HG03571 (cell line): ENCODE results near the gene DLL1.
"Not testable (repeated sequence)": the region's sequence is repeated elsewhere in the genome, so short reads cannot be mapped to it uniquely, and the experiment has no call there.

Experiments
- ATAC-seq: cut with Tn5 transposase; IDR thresholded peaks from one replicate; pipeline ENCODE4 v1.9.1; 2021; ENCODE audit not compliant: unreplicated experiment

DLL1 gene

DNA sequence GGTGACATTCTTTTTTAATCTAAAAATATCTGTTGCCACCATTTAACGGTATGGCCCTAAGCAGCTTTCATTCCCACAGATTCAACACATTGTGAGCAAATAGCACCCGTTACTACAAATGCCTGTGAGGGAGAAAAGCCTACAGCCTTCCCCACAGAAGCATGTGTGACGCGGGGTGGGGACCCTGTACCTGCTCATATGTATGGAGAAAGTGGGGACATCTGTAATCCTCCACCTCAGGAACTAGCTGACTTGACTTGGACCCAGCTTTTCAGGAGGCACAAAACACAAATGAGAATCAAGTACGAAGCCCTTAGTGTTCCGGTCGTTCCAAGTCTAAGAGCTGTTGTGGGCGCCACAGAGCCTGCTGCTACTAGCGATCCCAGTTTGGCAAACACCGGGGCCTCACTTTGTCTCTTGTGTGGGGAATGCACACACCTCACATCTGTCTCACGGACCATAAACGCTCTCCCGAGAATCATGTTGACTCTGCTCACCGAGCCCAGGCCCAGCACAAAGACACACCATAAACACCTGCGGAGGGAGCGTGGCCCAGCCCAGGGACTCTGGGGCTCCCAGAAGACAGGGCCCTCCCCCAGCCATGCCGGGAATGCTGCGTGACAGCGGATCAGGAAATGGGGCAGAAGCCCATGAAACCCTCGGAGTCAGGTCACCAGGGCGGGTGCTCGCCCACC is 21.6 kb downstream of the DLL1 start:
- no peak for ATAC-seq

DNA sequence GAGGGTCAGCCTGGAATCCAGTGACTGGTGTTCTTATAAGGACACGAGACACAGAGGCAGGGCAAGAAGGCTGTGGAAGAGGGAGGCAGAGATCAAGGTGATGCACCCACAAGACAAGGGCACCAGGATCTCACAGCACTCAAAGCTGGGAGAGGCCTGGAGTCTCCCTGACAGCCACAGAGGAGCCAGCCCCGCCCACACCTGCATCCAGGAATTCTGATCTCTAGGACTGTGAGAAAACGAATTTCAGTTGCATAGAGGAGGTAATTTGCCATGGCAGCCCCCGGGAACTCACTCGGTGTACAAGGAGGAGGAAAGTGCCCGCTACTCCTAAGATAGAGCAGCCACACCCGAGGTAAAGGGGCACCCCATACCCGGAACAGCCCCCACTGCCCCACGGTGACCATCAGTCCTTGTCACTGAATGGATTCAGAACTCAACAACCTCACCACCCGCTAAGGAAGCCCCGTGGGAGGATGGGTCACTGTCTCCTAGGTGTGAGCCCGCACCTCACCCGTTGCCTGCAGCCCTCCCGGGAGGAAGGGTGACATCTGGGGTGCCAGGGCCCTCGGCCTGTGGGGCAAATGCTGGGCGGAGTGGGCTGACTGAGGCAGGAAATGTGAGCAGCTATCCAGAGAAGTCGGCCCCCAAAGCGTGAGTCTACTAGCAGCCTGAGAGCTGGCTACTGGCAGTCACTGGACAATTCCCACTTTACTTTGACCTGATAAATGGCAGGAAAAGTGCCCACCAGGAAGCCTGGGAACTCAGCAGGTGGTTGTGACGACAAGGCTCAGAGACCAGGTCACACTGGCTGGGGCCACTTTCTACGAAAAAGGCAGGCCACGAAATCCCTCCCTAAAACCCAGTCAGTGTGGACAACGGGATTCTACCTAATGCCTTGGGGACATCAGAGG is 22.4 kb downstream of the DLL1 start:
- no peak for ATAC-seq

DNA sequence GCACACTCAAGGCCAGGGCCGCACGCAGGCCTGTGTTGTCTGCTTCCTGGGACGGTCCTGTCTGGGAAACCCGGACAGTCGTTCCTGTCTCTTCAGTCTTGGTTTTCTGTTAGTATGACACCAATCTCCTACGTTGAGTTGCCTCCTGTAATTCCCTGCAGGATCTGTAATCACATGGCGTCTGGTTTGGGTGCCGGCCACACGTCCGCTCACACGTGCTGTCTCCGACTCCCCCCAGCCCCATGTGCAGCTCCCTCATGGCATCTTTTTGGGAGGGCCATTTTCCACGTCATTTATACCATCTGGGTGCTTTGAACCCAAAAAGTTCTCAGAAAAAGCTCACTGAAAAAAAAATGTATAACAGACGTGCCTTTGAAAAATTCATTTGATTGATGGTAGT is 23.2 kb downstream of the DLL1 start:
- ATAC-seq: no peak

DNA sequence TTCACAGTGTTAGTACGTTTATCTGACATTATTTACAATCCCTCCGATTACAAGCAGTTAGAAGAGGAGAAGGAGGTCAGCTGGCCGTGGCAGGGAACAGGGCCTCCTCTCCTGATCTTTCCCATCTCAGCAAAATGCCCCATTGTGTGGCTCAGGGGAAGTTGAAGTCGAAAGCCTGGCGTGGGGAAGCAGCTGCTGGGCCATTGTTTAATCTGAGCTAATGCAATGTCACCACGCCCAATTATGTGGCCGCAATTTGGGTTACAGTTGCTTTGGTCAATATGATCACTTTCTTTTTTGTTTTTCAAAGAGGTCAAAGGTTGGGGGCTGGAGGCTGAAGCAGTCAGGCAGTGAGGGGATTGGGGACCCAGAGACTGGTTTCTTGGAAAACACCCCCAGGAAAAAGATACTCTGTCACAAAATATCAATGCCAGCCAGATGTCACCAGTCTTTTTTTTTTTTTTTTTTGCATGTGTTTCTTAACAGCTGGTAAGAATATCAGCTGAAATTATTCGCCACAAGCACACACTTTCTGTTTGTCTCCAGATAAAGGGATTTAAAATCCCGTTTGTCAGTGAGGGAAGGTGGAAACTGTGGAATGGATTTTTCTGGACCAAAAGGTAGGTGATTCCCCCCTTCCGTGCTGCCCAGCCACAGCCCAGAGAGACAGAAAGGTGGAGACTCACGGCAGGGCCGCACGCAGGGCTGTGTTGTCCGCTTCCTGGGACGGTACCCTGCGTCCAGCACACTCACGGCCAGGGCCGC is 24.6 kb downstream of the DLL1 start:
- ATAC-seq: no peak

DNA sequence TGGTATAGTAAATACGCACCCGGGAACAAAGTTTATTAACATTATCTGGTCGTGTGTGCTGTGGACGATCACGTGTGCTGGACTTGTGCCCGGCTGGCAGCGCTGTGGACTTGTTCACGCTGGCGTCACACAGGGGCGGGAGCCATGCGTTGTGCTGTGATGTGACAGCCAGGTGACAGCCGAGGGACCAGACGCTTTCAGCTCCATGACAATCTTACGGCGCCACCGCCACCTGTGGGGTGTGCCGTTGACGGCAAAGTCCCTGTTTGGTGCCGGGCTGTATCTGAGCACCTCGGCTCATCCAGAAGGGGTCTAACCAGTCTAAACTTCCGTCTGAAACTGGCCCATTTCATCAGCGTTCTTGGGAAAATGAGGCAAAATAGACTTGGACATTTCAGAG is 25.2 kb downstream of the DLL1 start:
- ATAC-seq: no peak

DNA sequence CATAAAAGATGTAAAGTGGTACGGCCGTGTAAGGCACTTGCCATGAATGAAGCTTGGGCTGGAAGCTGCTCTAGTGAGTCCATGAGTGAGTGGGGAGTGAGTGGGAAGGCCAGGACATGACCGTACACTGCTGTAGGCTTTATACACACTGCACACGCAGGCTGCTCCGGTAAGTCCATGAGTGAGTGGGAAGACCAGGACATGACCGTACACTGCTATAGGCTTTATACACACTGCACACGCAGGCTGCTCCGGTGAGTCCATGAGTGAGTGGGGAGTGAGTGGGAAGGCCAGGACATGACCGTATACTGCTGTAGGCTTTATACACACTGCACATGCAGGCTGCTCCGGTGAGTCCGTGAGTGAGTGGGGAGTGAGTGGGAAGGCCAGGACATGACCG is 26.2 kb downstream of the DLL1 start:
- ATAC-seq: not testable (repeated sequence)

DNA sequence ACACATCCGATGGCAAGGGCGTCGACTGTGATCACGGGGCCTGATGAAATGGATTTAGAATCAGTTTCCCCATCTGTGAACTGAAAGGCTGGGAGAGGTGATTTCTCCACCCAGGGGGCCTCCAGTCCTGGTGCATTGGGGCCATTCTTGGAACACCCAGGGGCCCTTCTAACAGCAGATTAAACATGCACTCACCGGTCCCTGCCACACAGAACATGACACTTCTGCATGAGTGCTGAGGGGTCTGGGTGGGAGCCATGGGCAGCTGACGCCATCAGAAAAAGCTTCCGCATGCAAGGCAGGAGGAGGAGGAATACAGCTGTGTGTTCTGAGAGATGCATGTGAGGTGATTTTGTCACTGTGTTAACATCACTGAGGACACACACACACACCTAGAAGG is 26.8 kb downstream of the DLL1 start:
- no peak for ATAC-seq

DNA sequence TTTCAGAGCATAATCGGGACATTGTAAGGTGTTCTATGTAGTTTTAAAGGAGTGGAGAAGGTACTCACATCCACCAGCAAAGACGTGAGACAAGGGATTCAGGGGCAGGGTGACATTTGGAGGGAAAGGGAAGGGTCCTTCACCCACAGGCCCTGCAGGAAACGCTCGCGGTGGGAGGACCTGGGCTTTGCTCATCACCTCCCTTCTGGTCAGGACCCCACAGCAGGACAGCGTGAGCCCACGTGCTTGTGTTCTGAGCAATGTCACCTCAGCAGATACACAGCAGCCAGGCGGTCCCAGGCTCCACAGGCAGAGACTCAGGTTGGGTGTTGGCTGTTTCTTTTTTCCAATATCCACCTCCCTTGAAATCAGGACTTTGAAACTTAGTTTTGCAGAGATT is 27.5 kb downstream of the DLL1 start:
- ATAC-seq: no peak

DNA sequence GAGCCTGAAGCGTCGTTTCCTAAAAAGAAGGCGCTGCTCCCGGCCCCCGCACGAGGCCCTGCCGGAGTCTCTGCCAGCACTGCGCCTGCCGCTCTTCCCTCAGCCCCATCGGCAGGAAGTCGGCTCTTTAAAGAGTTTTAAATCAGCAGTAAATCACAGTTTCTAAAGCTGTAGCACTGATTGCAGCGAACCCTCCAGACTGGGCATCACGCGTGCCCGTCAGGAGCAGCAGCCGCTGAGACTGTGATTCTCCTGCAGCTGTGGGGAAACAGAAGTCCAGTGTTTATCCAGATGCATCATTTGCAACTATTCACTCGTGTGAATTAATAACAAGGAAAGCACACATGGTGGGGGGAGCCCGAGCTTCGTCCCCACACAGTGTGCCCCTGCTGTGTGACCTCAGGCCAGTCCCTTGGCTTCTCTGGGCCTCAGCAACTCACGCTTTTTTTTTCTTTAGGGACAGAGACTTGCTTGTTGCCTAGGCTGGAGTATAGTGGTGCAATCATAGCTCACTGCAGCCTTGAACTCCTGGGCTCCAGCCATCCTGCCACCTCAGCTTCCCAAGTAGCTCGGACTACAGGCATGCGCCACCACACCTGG is 28.3 kb downstream of the DLL1 start:
- ATAC-seq: no peak

DNA sequence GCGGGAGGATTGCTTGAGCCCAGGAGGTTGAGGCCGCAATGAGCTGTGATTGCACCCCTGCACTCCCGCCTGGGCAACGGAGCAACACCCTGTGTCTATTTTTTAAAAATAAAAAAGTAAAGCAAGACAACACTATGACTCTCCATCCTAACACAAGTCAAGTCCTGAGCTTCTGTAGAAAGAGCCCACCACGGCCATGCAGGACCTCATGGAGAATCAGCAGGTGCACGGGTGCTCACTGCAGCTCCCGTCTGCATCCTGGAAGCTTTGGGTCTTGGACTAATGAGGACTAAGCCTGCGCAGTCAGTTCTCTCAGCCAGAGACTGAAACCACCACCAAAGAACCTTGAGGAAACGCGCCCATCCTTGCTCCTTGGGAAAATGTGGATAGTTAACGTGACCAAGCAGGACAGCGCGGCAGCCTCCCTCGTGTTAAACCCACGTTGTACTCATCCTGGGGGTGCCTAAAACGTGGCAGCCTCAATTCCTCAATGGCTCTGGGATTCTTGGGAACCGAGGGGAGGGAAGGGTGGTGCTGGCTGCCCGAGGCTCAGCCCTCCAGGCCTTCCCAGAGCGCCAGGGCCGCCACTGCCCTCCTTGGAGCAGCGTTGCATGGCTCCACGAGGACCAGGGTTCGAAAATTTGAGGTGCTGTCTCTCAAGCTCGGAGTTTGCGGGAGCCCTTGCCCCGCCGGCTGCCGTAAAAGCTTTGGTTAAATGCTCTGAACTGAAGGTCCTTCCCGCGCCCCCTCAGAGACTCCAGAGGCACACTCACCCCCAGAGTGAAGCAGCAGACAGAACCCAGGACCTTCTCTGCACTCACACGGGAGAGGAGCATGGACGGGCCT is 29.0 kb downstream of the DLL1 start:
- ATAC-seq: no peak

DNA sequence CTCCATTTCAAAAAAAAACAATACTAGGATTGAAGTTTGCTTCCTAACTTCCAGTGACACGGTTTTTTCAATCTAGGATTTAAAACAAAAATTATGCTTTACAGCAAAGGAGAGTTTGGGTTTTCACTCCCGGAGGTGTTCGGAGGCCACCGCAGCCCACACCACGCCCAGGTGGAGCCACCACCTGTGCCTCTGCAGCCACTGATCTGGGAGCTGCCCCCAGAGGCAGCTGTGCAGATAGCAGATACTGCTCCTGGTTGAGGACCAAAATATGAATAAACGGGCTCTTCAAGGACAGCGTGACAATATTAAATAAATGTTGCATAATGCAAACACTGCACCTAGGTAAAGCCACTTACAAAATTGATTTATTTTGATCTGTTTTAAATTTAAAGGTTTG is 30.2 kb downstream of the DLL1 start:
- ATAC-seq: no peak

DNA sequence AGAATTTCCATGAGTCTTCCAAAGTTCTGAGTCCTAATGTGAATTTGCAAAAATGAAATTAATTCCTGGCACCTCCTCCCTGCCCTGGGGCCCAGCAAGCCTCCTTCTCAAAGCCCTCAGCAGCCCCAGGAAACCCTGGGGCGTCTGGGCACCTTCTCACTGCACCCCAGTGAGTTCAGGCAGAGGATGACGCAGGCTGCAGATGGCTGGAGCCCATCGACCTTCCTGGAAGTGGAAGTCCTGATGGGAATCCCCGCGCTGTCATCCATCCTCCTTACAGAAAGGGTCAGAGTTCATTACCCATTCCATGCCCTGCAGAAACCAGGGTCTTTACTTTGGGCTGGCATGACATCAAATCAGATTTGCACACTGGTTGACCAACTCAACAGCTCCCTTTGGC is 31.6 kb downstream of the DLL1 start:
- no peak for ATAC-seq

DNA sequence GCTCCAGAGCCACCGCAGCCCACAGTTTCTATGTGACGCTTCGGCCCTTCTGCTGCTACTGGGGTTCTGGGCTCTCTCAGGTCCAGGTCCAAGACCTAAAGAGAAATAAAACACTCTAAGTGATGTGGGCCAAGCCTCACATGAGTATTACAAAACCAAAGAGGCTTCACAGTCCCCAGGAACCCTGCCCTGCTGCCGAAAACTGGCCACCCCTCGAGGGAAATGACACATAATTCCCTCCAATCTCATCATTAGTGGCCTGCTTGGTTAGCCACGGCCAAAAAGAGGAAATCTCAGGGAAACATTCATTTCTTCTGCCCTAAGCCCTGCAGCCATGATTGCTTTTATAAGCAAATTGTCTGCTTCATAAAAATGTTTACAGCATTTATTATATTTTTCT is 32.5 kb downstream of the DLL1 start:
- no peak for ATAC-seq

DNA sequence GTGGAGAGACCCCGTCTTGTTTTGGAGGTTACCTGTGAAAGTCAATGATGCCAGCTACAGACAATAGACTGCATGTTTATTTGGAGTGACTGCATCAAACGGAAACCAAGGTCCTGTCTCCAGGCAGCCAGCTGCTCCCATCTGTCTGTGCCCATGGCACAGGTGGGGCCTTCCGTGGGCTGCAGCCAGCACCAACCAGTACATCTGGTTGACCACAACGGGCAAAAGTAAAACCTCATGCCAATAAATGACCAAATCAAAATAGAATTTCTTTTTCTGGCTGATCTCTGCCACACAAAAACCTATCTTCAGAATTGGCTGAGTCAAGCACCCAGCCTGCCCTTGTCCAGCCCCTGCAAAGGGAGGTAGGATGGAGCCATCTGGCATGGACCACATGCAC is 33.5 kb downstream of the DLL1 start:
- no peak for ATAC-seq

DNA sequence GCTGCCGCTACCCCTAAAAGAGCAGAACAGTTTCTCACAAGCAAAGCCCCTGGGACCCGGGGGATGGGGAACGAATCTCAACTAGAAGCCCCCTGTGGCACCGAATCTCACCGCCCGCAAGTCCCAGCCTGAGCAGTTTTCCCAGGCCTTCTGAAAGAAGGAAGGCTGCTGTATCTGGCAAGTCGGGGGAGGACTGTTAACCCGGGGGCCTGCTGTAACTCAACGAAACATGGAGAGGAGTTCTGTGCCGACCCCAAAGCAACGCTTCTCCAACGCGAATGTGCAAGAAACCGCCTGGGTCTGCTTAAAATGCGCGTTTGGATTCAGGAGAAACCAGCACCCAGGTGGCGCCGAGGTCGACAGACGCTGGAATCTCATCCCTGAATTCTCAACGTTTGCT is 34.2 kb downstream of the DLL1 start:
- ATAC-seq: no peak

DNA sequence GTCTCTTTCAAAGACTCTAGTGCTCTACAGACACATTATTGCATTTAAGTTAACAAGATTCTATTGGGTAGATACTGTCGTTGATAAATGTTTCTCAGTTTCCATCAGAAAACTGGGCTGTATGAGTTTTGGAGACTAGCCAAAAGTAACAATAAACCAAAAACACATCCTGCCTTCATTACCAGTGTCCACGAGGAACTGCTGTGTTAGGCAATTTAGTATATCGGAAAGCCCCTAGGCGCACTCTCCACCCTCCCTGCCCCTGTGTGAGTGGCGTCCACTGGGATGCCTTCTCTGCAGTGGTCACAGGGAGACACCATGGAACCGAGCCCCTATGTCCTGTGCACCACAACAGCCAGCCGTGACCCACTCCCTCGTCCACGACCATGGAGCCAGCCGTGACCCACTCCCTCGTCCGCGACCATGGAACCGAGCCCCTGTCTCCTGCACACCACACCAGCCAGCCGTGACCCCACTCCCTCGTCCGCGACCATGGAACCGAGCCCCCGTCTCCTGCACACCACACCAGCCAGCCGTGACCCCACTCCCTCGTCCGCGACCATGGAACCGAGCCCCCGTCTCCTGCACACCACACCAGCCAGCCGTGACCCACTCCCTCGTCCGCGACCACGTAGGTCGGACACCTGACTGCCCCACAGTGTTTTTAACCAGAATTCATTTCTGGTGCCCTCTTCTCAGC is 35.3 kb downstream of the DLL1 start:
- no peak for ATAC-seq

DNA sequence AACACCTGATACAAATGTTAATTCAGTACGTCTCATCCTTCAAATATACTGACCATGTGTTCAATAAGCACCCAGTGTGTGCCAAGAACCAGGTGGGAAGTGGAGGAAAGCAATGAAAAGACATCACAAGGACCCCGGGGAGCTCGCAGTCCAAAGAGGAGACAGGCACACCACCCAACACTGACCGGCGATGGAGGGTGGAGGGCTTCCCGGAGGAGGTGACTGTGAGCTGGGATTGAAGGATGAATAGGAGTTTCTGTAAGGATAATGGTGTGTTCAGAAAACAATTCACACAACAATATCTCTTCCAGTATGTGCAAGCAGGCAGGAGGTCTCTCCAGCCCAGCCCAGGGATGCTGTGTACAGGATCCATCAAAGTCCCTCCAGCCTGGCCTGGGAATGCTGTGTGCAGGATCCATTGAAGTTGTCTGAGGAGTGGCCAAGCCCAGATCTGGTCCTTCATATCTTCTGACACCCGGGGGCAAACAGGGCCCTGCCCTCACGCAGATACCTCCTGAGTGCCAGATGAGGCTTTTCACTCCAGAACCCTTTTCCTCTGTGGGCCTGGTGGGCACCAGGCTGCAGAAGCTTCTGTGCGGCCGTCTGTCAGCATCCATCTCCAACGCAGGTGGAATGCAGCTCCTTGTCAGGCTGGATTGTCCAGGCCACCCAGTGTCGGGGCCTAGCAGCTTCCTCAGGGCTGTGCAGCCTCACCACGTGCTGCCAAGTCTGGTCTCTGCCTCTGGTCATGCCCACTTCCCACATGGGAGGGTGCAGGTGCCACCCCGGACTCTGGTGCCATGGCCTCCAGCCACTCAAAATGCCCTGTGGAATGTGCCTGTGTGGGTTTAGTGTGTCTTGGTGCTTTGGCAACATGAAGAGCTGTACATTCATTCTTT is 36.3 kb downstream of the DLL1 start:
- no peak for ATAC-seq

DNA sequence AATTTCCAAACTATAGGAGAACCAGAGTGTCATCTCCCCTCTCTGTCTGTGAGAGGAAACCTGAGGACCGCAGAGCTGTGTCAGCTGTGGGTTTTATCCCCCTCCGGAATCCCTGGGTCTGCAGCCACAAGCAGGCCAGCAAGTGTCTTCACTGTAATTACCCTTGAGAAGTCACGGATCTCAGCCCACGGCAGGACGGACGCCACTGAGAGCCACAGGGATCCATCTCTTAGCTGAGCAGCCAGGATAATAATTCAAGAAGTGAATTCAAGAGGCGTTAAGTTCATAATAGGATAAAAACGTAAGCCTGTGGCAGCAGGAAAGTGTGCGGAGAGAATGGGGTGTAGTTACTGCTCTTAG is 37.0 kb downstream of the DLL1 start:
- ATAC-seq: no peak
